ENCODE data around the gene KEAP1.

- no peak for TF ChIP-seq SP1 (IDR thresholded peaks at IDR 0.05; ENCODE audit: low read depth)
- TF ChIP-seq POLR2AphosphoS5 (IDR thresholded peaks at IDR 0.05; ENCODE audit: low read depth, low read length), result no peak
- no peak for TF ChIP-seq EZH2phosphoT487 (IDR thresholded peaks at IDR 0.05; ENCODE audit: borderline replicate concordance)
- TF ChIP-seq EZH2 (IDR thresholded peaks at IDR 0.05), result no peak
- TF ChIP-seq SIN3A (IDR thresholded peaks at IDR 0.05; ENCODE audit: low read depth), result no peak
- no peak for TF ChIP-seq ZNF274 (IDR thresholded peaks at IDR 0.05; ENCODE audit: low read depth, low read length)
- TF ChIP-seq CTCF (IDR thresholded peaks at IDR 0.05 in 2 of 3, conservative IDR thresholded peaks at IDR 0.05 in 1 of 3; ENCODE audit: borderline replicate concordance in 1 of 3, insufficient read depth in 1 of 3, low read depth in 2 of 3, low read length in 2 of 3), result no peak
- no peak for TF ChIP-seq RAD21 (IDR thresholded peaks at IDR 0.05; ENCODE audit: low read depth)
Measured at GRCh38 chr19:10500247-10500592, 2.9 kb downstream of the KEAP1 start.
